HepG2 (cell line): ENCODE data around the gene ZNF282. TPM values are rescaled to one million over a fixed set of nuclear protein-coding genes. Genes with fewer than 3 reads are reported as not detected.

Experiments used
- ATAC-seq: fragments of 200-7000 bp; cut with Tn5 transposase; 3 replicates; pipeline ENCODE4 v1.9.1; 2020; ENCODE audit warnings: mild to moderate bottlenecking, moderate library complexity
- BruUV-seq: library from RNA; stranded (reverse); fragments of 400-500 nt; replicated peaks from 2 replicates; lab custom pipeline; 2021; lab: Mats Ljungman, UMichigan
- CTCF ChIA-PET: fragments of 300-600 bp; formaldehyde crosslinking; extraction: SDS; loops from one replicate; lab custom pipeline; 2021; ENCODE audit warnings: low total read pairs, inconsistent platforms, low intra/inter-chr PET ratio; lab: Yijun Ruan, JAX
- POLR2A ChIA-PET: fragments of 350-600 bp; sonication (Branson Sonifier 250); formaldehyde crosslinking; loops from one replicate; lab custom pipeline; 2020; ENCODE audit warnings: antibody characterized with exemption, inconsistent platforms; lab: Yijun Ruan, JAX
- DNase-seq: peaks from one replicate; pipeline ENCODE4 v3.0.0-alpha.2; 2015; ENCODE audit warnings: low spot score
- FAIRE-seq: peaks from 3 replicates; lab custom pipeline; 2011; peaks lifted over from hg19 to GRCh38; lab: Jason Lieb, UNC
- H2AFZ ChIP-seq: one replicate; pipeline ENCODE4 v1.6.1; 2011; ENCODE audit warnings: low read length, inconsistent platforms
- H3K27ac ChIP-seq: fragments of 300-600 bp; 3 replicates; pipeline ENCODE4 v1.8.0; 2011; ENCODE audit warnings: mixed run types, mild to moderate bottlenecking, mixed read lengths, low read length, inconsistent platforms; ENCODE audit not compliant: insufficient read depth; ENCODE audit errors: extremely low read length
- H3K27me3 ChIP-seq, 2 experiments: fragments of 200-600 bp in 1 of 2; 2 replicates in 1 of 2; 3 replicates in 1 of 2; pipeline versions ENCODE4 v1.6.0 to v1.8.0; 2011; ENCODE audit warnings: low read length in 2 of 2, mild to moderate bottlenecking in 2 of 2, moderate library complexity in 2 of 2, inconsistent platforms in 1 of 2; ENCODE audit not compliant: insufficient read depth in 2 of 2, control insufficient read depth in 1 of 2
- H3K36me3 ChIP-seq, 2 experiments: fragments of 200-600 bp in 1 of 2; replicated peaks in 1 of 2; 2 replicates in 1 of 2; 3 replicates in 1 of 2; pipeline versions ENCODE4 v1.5.1 to v1.8.0; 2011; ENCODE audit warnings: low read length in 2 of 2, inconsistent platforms in 1 of 2; ENCODE audit not compliant: insufficient read depth in 2 of 2, control insufficient read depth in 1 of 2
- H3K4me1 ChIP-seq: 2 replicates; pipeline ENCODE4 v1.5.1; 2012; ENCODE audit warnings: low read length, inconsistent platforms; ENCODE audit not compliant: insufficient read depth
- H3K4me2 ChIP-seq: 2 replicates; pipeline ENCODE4 v1.6.0; 2011; ENCODE audit warnings: low read depth, low read length, inconsistent platforms
- H3K4me3 ChIP-seq, 3 experiments: fragments of 200-600 bp in 1 of 3; sonication (generic), shearing (Covaris generic) in 1 of 3; replicated peaks in 1 of 3; 2 replicates each; pipeline ENCODE4 v1.5.1; 2011 to 2016; ENCODE audit warnings: low read length in 3 of 3, inconsistent platforms in 2 of 3, low read depth in 2 of 3, mild to moderate bottlenecking in 2 of 3, control low read depth in 1 of 3, mixed read lengths in 1 of 3; ENCODE audit not compliant: insufficient read depth in 1 of 3
- H3K79me2 ChIP-seq: one replicate; pipeline ENCODE4 v1.6.1; 2011; ENCODE audit warnings: low read length, inconsistent platforms; ENCODE audit not compliant: insufficient read depth
- H3K9ac ChIP-seq: 2 replicates; pipeline ENCODE4 v1.6.0; 2011; ENCODE audit warnings: mild to moderate bottlenecking, low read depth, low read length, inconsistent platforms; ENCODE audit not compliant: insufficient read depth
- H3K9me3 ChIP-seq: 2 replicates; pipeline ENCODE4 v1.5.1; 2012; ENCODE audit warnings: mild to moderate bottlenecking, low read length
- H4K20me1 ChIP-seq: 2 replicates; pipeline ENCODE4 v1.6.0; 2011; ENCODE audit warnings: inconsistent platforms, mild to moderate bottlenecking, low read length, moderate library complexity; ENCODE audit not compliant: insufficient read depth
- CCAR2 ChIP-seq: fragments of 200-400 bp; formaldehyde crosslinking; optimal IDR thresholded peaks from 2 replicates; pipeline ENCODE3; 2018; ENCODE audit warnings: low read depth, mild to moderate bottlenecking, low read length, moderate library complexity
- CREM ChIP-seq, 2 experiments: sonication (generic) in 1 of 2; formaldehyde crosslinking in 1 of 2; IDR thresholded peaks; 2 replicates each; pipeline versions ENCODE4 v1.4.0 to v1.6.1; 2016 to 2020; ENCODE audit warnings: antibody characterized with exemption in 1 of 2, mild to moderate bottlenecking in 1 of 2, missing genetic modification reagents in 1 of 2
- FOXK1 ChIP-seq: sonication (generic); formaldehyde crosslinking; IDR thresholded peaks from 2 replicates; pipeline ENCODE4 v1.4.0; 2020; ENCODE audit warnings: low read depth, missing genetic modification reagents, borderline replicate concordance
- PHF8 ChIP-seq: sonication (generic); formaldehyde crosslinking; IDR thresholded peaks from 2 replicates; pipeline ENCODE4 v1.5.0; 2020; ENCODE audit warnings: missing genetic modification reagents
- POLR2AphosphoS5 ChIP-seq: IDR thresholded peaks from 2 replicates; pipeline ENCODE4 v1.6.1; 2012; ENCODE audit warnings: low read depth, low read length
- PPARG ChIP-seq: conservative IDR thresholded peaks from 2 replicates; pipeline ENCODE4 v1.6.1; 2016; ENCODE audit warnings: missing biosample characterization, missing genetic modification reagents
- RBAK ChIP-seq: sonication (generic); formaldehyde crosslinking; IDR thresholded peaks from 2 replicates; pipeline ENCODE4 v1.5.1; 2020; ENCODE audit warnings: mild to moderate bottlenecking, missing genetic modification reagents
- ZBTB7A ChIP-seq: sonication (generic); formaldehyde crosslinking; IDR thresholded peaks from 2 replicates; pipeline ENCODE4 v1.8.0; 2022; ENCODE audit warnings: mild to moderate bottlenecking, missing genetic modification reagents
- ZNF781 ChIP-seq: sonication (generic); formaldehyde crosslinking; IDR thresholded peaks from 2 replicates; pipeline ENCODE4 v1.5.1; 2020; ENCODE audit warnings: borderline replicate concordance, mild to moderate bottlenecking, missing genetic modification reagents; ENCODE audit errors: not compliant biosample characterization
- WGBS: methylation state at CpG from one replicate; pipeline ENCODE4 v1.1.6; 2017; ENCODE audit warnings: low lambda C conversion rate; 5-methylcytosine and 5-hydroxymethylcytosine counted together
- in situ Hi-C: cut with HindIII; loops from 2 replicates; pipeline ENCODE4 v1.10.0; 2017; ENCODE audit warnings: low pct_unique_long_range_greater_than_20kb; ENCODE audit not compliant: extremely low pct_ligation_motif_present
- intact Hi-C: fragments of 100-400 bp; cut with micrococcal nuclease; formaldehyde crosslinking; loops from one replicate; pipeline ENCODE4 v1.10.0; 2022; ENCODE audit not compliant: unreplicated experiment
- polyA plus RNA-seq, 8 experiments: library from polyadenylated mRNA; depleted of rRNA in 3 of 8; stranded (reverse) in 7 of 8; unstranded in 1 of 8; fragments of >200 nt; fragmentation: Illumina TruSeq in 4 of 8; extraction: Trizol in 4 of 8; gene quantifications; 2 replicates each; pipeline versions ENCODE4 v1.2.1 to v1.2.3, GENCODE V29; 2011 to 2016; ENCODE audit warnings: low read depth in 4 of 8, missing spikeins in 1 of 8, mixed read lengths in 1 of 8; ENCODE audit not compliant: insufficient read depth in 1 of 8
- total RNA-seq, 5 experiments: library from RNA; depleted of rRNA; stranded (reverse); fragments of >200 nt; fragmentation: Illumina TruSeq; extraction: Trizol; gene quantifications; 2 replicates each; pipeline ENCODE4 v1.2.3, GENCODE V29; 2016; ENCODE audit warnings: low read depth in 1 of 5
- TF ChIP-seq, protein P1 (sequence below): fragments of 450-650 bp; IDR thresholded peaks from 2 replicates; pipeline ENCODE4 v1.6.1; 2016

Gene ZNF282
- total and polyA plus RNA-seq, 2 of the 13 experiments (the other 11 are each of a cell fraction or from before 2014, with no cell fraction given): 9.1 to 20.9 TPM

DNA sequence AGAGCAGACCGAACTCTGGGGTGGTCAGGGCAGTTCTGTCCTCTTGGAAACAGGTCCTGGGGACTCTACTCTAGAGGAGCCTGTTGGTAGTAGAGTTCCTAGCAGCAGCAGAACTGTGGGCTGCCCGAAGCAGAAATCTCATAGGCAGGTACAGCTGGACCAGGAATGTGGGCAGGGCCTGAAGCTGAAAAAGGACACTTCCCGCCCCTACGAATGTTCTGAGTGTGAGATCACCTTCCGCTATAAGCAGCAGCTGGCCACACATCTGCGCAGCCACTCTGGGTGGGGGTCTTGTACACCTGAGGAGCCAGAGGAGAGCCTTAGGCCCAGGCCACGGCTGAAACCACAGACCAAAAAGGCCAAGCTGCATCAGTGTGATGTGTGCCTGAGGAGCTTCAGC, 58.3 kb downstream of the ZNF282 start:
- in situ Hi-C loops (no loop called here), intact Hi-C loops (no loop called here)
- Histone ChIP-seq H3K36me3 (peaks cover 26 to 41% of the 10 kb centered on the region in 2 experiments), H3K9ac (no peak overlapping the region), H3K27ac (no peak overlapping the region), H3K79me2 (no peaks in the 10 kb centered on the region), H4K20me1 (no peaks in the 10 kb centered on the region), H3K9me3 (no peaks in the 10 kb centered on the region), H3K4me2 (no peak overlapping the region), H3K4me3 (no peak overlapping the region), H3K27me3 (no peaks in the 10 kb centered on the region), H2AFZ (no peak overlapping the region), H3K4me1 (no peaks in the 10 kb centered on the region)
- WGBS: 100% methylated on average over 5 of the region's 7 CpGs
- TF ChIP-seq CCAR2 (no peak), POLR2AphosphoS5 (no peak), RBAK (CRISPR knock-in tag) (no peak), ZBTB7A (CRISPR knock-in tag) (no peak), PPARG (CRISPR knock-in tag) (no peak), ZNF781 (no peak), PHF8 (no peak), CREM (IDR thresholded peaks at IDR 0.05) (no peak), CREM (CRISPR knock-in tag; IDR thresholded peaks at IDR 0.05) (no peak), FOXK1 (CRISPR knock-in tag) (no peak)
- TF ChIP-seq, protein P1, sequence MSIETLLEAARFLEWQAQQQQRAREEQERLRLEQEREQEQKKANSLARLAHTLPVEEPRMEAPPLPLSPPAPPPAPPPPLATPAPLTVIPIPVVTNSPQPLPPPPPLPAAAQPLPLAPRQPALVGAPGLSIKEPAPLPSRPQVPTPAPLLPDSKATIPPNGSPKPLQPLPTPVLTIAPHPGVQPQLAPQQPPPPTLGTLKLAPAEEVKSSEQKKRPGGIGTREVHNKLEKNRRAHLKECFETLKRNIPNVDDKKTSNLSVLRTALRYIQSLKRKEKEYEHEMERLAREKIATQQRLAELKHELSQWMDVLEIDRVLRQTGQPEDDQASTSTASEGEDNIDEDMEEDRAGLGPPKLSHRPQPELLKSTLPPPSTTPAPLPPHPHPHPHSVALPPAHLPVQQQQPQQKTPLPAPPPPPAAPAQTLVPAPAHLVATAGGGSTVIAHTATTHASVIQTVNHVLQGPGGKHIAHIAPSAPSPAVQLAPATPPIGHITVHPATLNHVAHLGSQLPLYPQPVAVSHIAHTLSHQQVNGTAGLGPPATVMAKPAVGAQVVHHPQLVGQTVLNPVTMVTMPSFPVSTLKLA: no peak
- CTCF ChIA-PET: no interaction called here
- POLR2A ChIA-PET: no interaction called here
- no peak for DNase-seq
- no TSS peak for BruUV-seq
- ATAC-seq: no peak
- FAIRE-seq: no peak
